ENCODE data around the gene HSPBP1. TPM values are rescaled to one million over a fixed set of nuclear protein-coding genes. Genes with fewer than 3 reads are reported as not detected.
A peak's percentile ranks its signal among the peaks of the same experiment; 100 is the strongest.

The HSPBP1 gene
- total RNA-seq, 1 donor from 2014 or later, result 67.3 TPM

DNA sequence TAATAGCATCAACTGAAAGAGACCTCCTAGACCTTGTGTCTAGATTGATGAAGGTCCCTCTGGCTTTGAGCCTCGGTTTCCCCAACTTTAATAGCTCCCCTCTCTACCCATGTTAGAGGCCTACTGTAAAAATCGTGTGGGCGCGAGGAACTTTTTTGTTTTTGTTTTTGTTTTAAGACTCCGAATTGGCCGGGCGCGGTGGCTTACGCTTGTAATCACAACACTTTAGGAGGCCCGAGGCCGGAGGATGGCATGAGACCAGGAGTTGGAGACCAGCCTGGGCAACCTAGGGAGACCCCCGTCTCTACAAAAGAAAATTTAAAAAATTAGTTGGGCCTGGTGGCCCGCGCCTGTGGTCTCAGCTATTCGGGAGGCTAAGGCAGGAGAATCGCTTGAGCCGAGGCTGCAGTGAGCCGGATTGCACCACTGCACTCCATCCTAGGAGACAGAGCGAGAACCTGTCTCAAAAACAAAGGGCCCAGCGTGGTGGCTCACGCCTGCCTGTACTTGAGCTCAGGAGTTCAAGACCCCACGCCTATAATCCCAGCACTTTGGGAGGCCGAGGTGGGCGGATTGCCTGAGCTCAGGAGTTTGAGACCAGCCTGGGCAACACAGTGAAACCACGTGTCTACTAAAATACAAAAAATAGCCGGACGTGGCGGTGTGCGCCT lies 20.2 kb downstream of the HSPBP1 start:
- TF ChIP-seq, protein P1, sequence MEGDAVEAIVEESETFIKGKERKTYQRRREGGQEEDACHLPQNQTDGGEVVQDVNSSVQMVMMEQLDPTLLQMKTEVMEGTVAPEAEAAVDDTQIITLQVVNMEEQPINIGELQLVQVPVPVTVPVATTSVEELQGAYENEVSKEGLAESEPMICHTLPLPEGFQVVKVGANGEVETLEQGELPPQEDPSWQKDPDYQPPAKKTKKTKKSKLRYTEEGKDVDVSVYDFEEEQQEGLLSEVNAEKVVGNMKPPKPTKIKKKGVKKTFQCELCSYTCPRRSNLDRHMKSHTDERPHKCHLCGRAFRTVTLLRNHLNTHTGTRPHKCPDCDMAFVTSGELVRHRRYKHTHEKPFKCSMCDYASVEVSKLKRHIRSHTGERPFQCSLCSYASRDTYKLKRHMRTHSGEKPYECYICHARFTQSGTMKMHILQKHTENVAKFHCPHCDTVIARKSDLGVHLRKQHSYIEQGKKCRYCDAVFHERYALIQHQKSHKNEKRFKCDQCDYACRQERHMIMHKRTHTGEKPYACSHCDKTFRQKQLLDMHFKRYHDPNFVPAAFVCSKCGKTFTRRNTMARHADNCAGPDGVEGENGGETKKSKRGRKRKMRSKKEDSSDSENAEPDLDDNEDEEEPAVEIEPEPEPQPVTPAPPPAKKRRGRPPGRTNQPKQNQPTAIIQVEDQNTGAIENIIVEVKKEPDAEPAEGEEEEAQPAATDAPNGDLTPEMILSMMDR (conservative IDR thresholded peaks at IDR 0.05; ENCODE audit: low read depth, low read length), result no peak
- H3K4me3 ChIP-seq (ENCODE audit: low read depth, low read length), result peak overlapping the region; percentile 87
- DNase-seq (ENCODE audit: low read depth), result no peak

DNA sequence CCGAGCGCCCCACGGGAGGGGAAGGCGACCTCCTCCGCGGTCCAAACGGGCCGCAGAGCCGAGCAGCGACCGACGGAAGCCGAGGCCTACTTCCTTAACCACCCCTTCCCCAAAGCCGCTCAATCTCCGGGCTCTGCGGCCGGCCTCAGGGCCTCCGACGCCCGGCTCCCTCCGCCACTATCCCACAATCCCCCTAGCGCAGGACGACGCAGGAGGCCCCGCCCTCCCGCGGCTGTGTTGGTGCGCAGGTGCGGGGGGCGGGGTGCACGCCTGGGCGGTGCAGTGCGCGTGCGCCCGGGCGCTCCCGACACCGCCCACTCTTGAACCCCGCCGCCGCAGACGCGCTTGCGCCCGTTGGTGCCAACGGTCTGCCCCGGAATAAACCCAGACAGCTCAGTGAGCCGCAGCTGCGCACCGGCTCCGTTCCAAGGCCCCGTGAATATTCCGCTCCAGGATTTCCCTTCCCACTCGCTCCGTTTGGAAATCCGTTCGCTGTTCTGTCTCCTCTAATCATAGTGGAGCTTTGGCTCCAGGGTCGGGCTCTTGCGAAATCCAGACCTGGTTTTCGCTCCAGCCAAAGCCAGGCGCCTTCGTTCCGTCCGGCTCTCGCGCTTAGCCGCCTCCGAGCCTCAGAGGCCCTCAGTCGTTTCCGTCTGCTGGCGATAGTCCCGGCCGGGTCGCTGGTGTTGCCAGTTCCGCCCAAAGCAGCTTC lies 20.9 kb downstream of the HSPBP1 start, which contains the start of gene PPP6R1:
PPP6R1 (minus strand) TSS at position 190 of the 712 bp plus-strand sequence. CDS start 11,914 bp downstream, outside the sequence.
- peak within 1 kb of the TSS; percentile 87 for H3K4me3 ChIP-seq (ENCODE audit: low read depth, low read length)
- DNase-seq (ENCODE audit: low read depth), result peak; percentile 96
- TF ChIP-seq, protein P1 (conservative IDR thresholded peaks at IDR 0.05; ENCODE audit: low read depth, low read length), result no peak

DNA sequence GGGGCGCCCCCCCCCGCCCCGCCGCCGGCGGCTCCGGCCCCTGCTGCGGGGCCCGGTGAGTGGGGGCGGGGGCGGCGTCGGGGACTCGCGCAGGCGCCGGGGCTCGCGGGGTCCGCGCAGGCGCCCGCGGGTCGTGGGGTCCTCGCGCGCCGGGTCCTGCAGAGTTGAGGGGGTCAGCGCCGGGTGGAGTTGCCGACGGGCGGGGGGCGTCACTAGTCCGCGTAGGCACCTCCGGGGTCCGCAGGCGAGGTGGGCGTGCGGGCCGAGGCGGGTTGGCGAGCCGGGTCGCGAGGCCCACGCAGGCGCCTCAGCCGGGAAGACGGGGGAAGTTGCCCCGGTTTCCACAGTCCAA lies 21.5 kb downstream of the HSPBP1 start:
- DNase-seq (ENCODE audit: low read depth), result no peak
- H3K4me3 ChIP-seq (ENCODE audit: low read depth, low read length), result peak overlapping the region; percentile 87
- TF ChIP-seq, protein P1 (conservative IDR thresholded peaks at IDR 0.05; ENCODE audit: low read depth, low read length), result no peak

DNA sequence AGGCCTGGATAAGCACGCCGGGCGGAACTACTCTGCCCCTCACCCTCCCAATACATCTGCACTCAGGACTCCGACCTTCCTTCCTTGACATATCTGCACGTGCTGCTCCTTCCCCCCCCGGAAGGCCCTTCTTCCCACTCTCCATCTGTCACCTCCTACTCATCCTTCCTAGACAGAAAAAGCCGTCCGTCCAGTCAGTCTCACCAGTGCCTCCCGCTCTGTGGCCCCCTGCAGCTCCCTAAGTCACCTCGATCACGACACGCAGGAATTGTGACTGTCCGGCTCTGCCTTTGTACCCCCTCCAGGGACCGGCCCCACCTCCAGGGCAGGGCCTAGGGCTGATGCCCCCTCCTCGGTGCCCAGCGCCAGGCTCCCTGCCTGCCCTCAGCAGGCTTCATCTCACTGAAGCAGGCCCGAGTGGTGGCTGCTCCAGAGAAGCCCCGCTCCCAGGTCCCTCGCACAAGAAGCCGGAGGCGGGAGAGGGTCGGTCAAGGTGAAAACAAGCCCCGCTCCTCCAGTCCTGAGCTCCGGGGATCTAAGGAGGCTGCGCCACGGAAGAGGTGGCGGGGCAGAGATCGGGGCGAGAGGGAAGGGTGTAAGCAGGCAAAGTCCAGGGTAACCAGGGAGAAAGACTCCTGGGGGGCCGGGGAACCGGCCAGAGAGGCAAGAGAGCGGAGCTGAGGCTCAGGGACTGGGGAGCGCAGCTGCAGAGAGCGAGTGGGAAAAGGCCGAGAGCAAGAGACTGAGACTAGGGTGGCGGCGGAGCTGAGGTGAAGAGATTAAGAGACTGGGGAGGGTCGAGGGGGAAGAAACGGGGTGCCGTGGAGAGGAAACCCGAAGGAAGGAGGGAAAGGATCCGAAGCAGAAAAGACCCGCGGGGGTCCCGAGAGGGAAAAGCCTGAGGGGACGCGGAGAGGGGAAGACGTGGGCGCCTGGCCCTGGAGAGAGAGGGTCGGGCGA lies 22.2 kb downstream of the HSPBP1 start:
- TF ChIP-seq, protein P1 (conservative IDR thresholded peaks at IDR 0.05; ENCODE audit: low read depth, low read length), result no peak
- peak overlapping the region; percentile 87 for H3K4me3 ChIP-seq (ENCODE audit: low read depth, low read length)
- DNase-seq (ENCODE audit: low read depth), result no peak

DNA sequence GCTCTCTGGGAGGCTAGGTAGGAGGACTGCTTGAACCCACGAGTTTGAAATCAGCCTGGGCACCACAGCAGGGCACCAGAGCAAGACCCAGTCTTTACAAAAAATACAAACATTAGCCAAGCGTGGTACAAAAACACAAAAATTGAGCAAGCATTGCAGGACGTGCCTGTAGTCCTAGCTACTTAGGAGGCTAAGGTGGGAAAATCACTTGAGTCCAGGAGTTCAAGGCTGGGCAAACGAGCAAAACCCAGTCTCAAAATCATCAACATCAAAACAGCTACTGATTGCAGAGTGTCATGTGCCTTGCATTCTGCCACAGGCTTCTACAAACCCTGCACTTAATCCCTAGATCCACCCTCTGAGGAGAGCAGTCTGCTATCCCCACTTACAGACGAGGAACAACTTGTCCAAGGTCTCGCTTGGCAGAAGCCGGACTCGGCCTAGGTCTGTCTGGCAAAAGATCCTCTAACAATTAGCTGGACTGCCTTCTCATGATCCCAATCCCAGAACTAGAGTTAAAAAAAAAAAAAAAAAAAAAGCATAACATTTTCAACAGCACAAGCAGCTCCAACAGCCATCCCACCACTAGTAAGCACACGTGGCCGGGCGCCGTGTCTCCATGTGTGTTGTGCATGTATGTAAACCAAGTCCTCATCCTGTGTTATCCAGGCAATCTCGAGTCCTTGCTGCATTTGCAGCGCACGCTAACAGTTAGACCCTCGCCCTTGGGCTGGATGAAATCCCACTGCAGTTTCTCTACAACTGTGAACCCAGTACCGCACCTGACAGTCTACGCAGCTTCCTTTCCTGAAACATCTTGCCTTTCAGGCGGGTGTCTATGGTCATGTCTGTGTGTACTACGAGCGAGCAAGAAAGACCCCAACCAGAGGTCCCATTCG lies 23.1 kb downstream of the HSPBP1 start:
- H3K4me3 ChIP-seq (ENCODE audit: low read depth, low read length), result peak overlapping the region; percentile 87
- TF ChIP-seq, protein P1 (conservative IDR thresholded peaks at IDR 0.05; ENCODE audit: low read depth, low read length), result no peak
- no peak for DNase-seq (ENCODE audit: low read depth)
